GM19099 (cell line): Measurements from ENCODE around the gene KRT76.

Source experiments
- POLR2A ChIP-seq: IDR thresholded peaks from 3 replicates; pipeline ENCODE4 v1.6.1; 2011; ENCODE audit warnings: low read depth; ENCODE audit not compliant: insufficient read length; ENCODE audit errors: extremely low read depth

KRT76 gene

GRCh38 chr12:52744493-52745156 is 32.5 kb downstream of the KRT76 start:
- no peak for TF ChIP-seq POLR2A

GRCh38 chr12:52742822-52743457 is 34.2 kb downstream of the KRT76 start:
- TF ChIP-seq POLR2A = no peak

GRCh38 chr12:52742196-52742580 is 35.0 kb downstream of the KRT76 start:
- no peak for TF ChIP-seq POLR2A

GRCh38 chr12:52741375-52742195 is 35.6 kb downstream of the KRT76 start:
- TF ChIP-seq POLR2A = no peak

- no peak for TF ChIP-seq POLR2A
Observed at GRCh38 chr12:52740584-52740983, 36.6 kb downstream of the KRT76 start.

GRCh38 chr12:52739963-52740362 is 37.2 kb downstream of the KRT76 start:
- TF ChIP-seq POLR2A = no peak

GRCh38 chr12:52735816-52736632 is 41.1 kb downstream of the KRT76 start:
- no peak for TF ChIP-seq POLR2A

GRCh38 chr12:52735106-52735505 is 42.0 kb downstream of the KRT76 start:
- TF ChIP-seq POLR2A = no peak

GRCh38 chr12:52730793-52731192 is 46.4 kb downstream of the KRT76 start:
- no peak for TF ChIP-seq POLR2A

GRCh38 chr12:52730383-52730782 is 46.8 kb downstream of the KRT76 start:
- TF ChIP-seq POLR2A = no peak

- TF ChIP-seq POLR2A = no peak
Observed at GRCh38 chr12:52729147-52729546, 48.0 kb downstream of the KRT76 start.

GRCh38 chr12:52728374-52728773 is 48.8 kb downstream of the KRT76 start:
- no peak for TF ChIP-seq POLR2A

- TF ChIP-seq POLR2A = no peak
Observed at GRCh38 chr12:52727037-52727436, 50.1 kb downstream of the KRT76 start.

GRCh38 chr12:52726451-52726850 is 50.7 kb downstream of the KRT76 start:
- no peak for TF ChIP-seq POLR2A

- TF ChIP-seq POLR2A = no peak
Observed at GRCh38 chr12:52724384-52724783, 52.8 kb downstream of the KRT76 start.
